ENCODE measurements around the gene FAM184A. TPM values are rescaled to one million over a fixed set of nuclear protein-coding genes. Genes with fewer than 3 reads are reported as not detected.

Gene FAM184A
- total RNA-seq, 1 experiment from 2014 or later: 0.29 TPM

DNA sequence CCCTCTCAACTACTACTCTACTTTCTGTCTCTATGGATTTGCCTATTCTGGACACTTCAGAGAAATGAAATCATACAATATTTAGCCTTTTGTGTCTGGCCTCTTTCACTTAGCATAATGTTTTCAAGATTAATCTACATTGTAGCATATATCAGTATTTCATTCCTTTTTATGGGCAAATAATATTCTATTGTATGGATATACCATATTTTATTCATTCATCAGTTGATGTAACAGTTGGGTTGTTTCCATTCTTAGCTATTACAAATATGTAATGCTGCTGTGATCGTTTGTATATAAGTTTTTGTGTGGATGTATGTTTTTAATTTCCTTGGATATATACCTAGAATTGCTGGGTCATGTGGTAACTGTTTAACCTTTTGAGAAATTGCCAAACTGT is 23.4 kb downstream of the FAM184A start:
- no peak for DNase-seq (ENCODE audit: low read depth)

DNA sequence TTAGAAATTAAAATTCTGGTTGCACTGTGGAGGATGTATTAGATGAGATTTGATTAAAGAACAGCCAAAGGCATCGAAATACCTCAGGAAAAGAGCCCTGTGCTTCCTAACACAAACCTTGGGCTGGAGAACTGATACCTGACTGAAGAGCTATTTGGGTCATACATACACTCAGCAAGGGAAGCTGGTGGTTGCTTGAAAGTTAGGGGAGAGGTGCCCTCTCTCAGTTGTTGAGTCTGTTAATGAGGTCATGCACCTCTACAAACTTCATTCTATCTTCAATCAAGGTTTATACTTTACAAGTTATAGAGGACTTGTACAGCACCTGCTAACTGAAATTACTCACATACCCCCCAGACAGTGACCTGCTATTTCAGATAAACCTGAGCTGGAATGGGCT is 25.5 kb downstream of the FAM184A start:
- no peak for DNase-seq (ENCODE audit: low read depth)

DNA sequence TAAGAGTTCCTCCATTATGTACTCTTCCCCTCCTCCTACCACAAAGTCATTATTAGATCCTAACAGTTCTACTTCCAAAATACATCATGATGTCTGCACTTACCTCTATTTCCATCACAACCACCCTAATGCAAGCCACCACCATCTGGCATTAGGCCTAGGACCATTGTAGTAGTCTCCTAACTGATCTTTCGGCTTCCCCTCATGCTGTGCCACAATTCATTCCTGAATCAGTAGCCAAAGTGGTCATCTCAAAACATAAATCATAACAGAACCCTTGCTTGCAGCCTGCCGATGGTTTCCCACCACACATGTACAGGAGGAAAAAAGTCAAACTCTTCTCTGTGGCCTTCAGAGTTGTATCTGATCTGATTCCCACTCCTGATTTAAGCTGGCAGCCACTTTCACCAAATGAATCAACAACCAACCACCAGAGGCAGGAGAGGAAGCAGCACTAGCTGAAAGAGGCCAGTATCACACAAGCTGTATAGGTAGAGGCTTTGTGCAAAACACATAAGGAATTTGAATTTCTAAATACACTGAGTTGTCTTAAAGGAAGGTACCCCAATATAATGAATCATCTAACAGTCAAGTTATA is 26.1 kb downstream of the FAM184A start:
- DNase-seq (ENCODE audit: low read depth): no peak

DNA sequence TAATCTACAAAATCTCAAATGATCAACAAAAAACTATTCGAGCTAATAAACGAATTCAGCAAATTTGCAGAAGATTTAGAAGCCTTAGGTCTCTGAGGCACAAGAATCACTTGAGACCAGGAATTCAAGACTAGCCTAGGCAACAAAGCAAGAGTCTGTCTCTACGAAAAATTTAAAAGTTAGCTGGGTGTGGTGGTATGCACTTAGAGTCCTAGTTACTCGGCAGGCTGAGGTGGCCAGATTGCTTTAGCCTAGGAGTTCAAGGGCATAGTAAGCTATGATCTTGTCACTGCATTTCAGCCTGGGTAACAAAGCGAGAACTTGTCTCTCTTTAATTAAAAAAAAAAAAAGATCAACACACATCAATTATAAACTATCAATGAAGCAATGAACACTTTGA is 34.2 kb downstream of the FAM184A start:
- no peak for DNase-seq (ENCODE audit: low read depth)

DNA sequence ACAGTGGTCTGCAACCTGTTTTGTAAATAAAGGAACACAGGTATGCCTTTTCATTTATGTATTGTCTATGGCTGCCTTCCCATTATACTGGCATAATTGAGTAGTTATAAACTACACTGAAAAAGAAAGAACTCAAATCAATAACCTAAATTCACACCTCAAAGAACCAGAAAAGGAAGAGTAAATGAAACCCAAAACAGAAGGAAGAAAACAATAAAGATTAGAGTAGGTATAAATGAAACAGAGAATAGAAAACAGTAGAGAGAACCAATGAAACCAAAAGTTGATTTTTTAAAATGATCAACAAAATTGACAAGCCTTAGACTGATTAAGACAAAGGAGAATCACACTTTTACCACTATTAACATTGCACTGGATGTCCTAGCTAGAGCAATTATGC is 34.7 kb downstream of the FAM184A start:
- no peak for DNase-seq (ENCODE audit: low read depth)

- DNase-seq (ENCODE audit: low read depth): no peak
Observed at GRCh38 chr6:119043265-119043664, 35.2 kb downstream of the FAM184A start.

DNA sequence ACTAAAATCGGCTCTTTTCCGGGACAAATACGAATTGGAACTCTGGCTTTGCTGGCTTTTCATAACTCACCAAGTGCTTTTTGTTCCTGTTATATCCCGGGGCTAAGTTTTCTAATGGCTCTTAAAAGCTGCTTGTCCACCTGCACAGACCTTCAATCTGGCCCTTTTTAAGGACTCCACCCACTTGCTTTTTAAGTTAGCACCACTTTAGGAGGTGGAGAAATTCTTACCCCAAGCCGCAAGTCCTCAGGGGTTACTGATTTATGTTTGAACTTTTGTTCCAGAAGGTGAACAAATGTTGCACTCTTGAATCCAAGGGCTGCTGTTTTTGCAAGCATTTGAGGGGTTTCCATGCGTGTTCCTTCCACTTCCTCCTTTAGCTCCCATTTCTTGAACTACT is 37.8 kb downstream of the FAM184A start:
- DNase-seq (ENCODE audit: low read depth): no peak

GRCh38 chr6:119040229-119040628 is 38.2 kb downstream of the FAM184A start:
- DNase-seq (ENCODE audit: low read depth): no peak

DNA sequence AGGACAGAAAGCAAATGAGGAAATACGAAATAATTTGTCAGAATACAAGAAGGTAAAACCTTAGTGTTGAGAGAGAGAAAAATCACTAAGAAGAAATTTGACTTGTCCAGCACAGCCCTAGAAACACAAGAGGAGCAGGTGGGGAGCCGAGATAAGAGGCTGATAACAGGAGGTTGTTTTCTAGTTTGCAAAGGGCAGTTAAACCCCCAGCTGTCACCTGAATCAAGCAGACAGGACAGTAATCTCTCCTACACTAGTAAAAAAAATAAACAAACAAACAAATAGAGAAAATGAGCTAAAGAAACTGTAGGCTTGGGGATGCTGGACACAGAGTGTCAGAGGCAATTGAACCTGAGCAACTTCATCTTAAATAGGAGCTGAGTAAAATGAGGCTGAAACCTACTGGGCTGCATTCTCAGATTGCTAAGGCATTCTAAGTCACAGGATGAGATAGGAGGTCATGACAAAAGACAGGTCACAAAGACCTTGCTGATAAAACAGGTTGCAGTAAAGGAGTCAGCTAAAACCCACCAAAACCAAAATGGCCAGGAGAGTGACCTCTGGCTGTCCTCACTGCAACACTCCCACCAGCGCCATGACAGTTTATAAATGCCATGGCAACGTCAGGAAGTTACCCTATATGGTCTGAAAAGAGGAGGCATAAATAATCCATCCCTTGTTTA is 40.4 kb downstream of the FAM184A start:
- no peak for DNase-seq (ENCODE audit: low read depth)

- DNase-seq (ENCODE audit: low read depth): no peak
Observed at GRCh38 chr6:119037264-119037663, 41.2 kb downstream of the FAM184A start.

- DNase-seq (ENCODE audit: low read depth): peak; percentile 79
Observed at GRCh38 chr6:119036081-119036480, 42.4 kb downstream of the FAM184A start.

- DNase-seq (ENCODE audit: low read depth): no peak
Observed at GRCh38 chr6:119035459-119035858, 43.0 kb downstream of the FAM184A start.

GRCh38 chr6:119034827-119035458 is 43.5 kb downstream of the FAM184A start:
- DNase-seq (ENCODE audit: low read depth): peak; percentile 86

- DNase-seq (ENCODE audit: low read depth): no peak
Observed at GRCh38 chr6:119032428-119032827, 46.0 kb downstream of the FAM184A start.

DNA sequence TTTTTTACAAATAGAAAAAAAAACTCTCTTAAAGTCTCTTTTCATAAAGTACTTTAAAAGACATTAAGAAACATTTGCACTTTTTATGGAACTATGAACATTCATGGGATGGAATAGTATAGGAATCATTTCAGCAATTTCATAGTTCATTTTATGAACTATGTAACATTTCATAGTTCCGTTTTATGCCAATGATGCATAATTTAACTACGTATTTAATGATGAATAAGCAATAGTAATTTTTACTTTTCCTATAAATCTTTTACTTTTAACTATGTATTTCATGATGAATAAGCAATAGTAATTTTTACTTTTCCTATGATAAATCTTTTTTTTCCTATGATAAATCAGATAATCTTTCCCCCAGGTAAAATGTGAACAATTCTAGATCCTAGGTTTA is 47.7 kb downstream of the FAM184A start:
- no peak for DNase-seq (ENCODE audit: low read depth)

- DNase-seq (ENCODE audit: low read depth): no peak
Observed at GRCh38 chr6:119028091-119028490, 50.4 kb downstream of the FAM184A start.

DNA sequence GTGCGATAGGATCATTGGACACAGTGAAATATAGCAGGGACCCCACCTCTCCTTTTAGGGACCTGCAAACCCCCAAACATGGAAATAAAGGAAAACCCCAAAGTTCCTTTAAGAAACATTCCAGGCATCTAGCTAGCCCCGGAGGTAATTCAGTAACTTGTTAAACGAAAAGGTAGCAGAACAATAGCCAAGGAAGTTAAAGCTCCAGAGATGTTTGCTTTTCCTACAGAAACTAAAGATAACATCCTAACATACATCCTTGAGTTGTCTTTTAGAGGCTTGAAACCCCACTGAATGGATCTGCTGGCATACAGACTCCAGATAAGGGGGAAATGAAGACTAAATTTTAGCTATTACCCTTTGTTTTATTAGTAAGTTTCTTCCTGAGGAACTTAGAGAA is 51.0 kb downstream of the FAM184A start:
- DNase-seq (ENCODE audit: low read depth): no peak

GRCh38 chr6:119026822-119027221 is 51.6 kb downstream of the FAM184A start:
- DNase-seq (ENCODE audit: low read depth): no peak

- no peak for DNase-seq (ENCODE audit: low read depth)
Observed at GRCh38 chr6:119025793-119026192, 52.7 kb downstream of the FAM184A start.

GRCh38 chr6:119024111-119024510 is 54.4 kb downstream of the FAM184A start:
- DNase-seq (ENCODE audit: low read depth): no peak

DNA sequence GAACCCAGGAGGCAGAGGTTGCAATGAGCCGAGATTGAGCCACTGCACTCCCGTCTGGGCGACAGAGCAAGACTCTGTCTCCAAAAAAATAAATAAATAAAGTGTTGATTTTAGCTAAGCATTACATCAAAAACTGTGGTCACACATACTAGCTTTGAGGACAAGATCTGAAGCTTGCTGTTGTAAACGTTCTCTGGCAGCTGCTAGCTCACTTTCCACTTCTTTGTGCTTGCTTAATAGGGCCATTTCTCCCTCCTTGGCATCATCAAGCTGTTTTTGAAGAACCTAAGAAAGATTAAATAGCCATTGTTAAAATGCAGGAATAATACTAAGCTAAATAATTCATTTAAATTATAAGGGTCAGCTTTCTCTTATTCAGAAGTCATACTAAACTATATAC is 55.7 kb downstream of the FAM184A start:
- no peak for DNase-seq (ENCODE audit: low read depth)

DNA sequence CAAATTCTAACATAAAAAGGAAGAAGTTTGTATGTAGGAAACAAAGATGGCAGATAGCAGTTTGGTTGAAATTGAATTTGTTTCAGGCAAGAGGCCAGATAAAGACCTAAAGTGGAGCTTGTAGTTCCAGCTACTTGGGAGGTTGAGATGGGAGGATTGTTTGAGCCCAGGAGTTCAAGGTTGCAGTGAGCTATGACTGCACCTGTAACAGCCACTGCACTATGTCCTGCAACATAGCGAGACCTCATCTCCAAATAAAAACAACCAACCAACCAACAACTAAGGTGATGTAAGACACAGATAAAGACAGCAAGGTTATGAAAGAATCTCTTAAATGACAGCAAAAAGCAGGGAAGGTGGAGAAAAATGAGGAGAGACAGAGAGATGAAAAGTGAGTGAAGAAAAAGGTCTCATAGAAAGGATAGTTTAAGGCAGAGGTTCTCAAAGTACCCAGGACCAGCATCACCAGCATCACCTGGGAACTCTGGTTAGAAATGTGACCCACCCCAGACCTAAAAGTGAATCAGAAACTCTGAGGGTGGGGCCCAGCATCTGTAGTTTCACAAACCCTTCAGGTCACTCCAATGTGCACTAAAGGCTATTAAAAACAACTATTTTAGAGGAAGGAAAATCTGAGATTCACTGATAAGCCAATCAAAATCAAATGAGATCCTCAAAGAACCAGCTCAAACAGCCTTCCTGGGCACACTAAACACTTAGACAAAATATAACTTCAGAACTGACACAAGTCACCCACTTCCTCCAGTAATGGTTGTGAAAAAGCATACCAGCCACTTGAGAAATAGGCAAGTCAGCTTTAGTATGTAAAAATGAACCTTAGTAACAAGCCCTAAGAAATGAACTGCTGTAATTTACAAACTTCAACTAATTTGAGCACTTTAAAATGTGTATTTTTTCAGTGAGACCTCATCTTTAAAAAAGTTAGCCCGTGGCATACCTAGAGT is 57.6 kb downstream of the FAM184A start:
- DNase-seq (ENCODE audit: low read depth): no peak
